ENCODE measurements around the gene SUDS3.
A peak's percentile ranks its signal among the peaks of the same experiment; 100 is the strongest.
"Not testable (repeated sequence)": the region's sequence is repeated elsewhere in the genome, so short reads cannot be mapped to it uniquely, and the experiment has no call there.

Gene SUDS3

GRCh38 chr12:118398524-118398923, 22.2 kb downstream of the SUDS3 start:
- no peak for DNase-seq (ENCODE audit: low read depth)

- no peak for DNase-seq (ENCODE audit: low read depth)
Observed at GRCh38 chr12:118398940-118399339, 22.6 kb downstream of the SUDS3 start.

- DNase-seq (ENCODE audit: low read depth) = peak; percentile 75
Observed at GRCh38 chr12:118402251-118402650, 25.9 kb downstream of the SUDS3 start.

- peak; percentile 48 for DNase-seq (ENCODE audit: low read depth)
Observed at GRCh38 chr12:118404876-118405521, 28.6 kb downstream of the SUDS3 start.

GRCh38 chr12:118408241-118408640, 31.9 kb downstream of the SUDS3 start:
- DNase-seq (ENCODE audit: low read depth) = not testable (repeated sequence)

GRCh38 chr12:118409834-118410233, 33.5 kb downstream of the SUDS3 start:
- no peak for DNase-seq (ENCODE audit: low read depth)

- DNase-seq (ENCODE audit: low read depth) = no peak
Observed at GRCh38 chr12:118417942-118418341, 41.6 kb downstream of the SUDS3 start.

- peak; percentile 20 for DNase-seq (ENCODE audit: low read depth)
Observed at GRCh38 chr12:118418385-118419057, 42.2 kb downstream of the SUDS3 start.

- DNase-seq (ENCODE audit: low read depth) = no peak
Observed at GRCh38 chr12:118420673-118421072, 44.3 kb downstream of the SUDS3 start.

GRCh38 chr12:118424884-118425283, 48.5 kb downstream of the SUDS3 start:
- no peak for DNase-seq (ENCODE audit: low read depth)

GRCh38 chr12:118425364-118425763, 49.0 kb downstream of the SUDS3 start:
- no peak for DNase-seq (ENCODE audit: low read depth)

- no peak for DNase-seq (ENCODE audit: low read depth)
Observed at GRCh38 chr12:118427819-118428218, 51.5 kb downstream of the SUDS3 start.

GRCh38 chr12:118428643-118429042, 52.3 kb downstream of the SUDS3 start:
- no peak for DNase-seq (ENCODE audit: low read depth)

GRCh38 chr12:118429688-118430383, 53.5 kb downstream of the SUDS3 start:
- no peak for DNase-seq (ENCODE audit: low read depth)

GRCh38 chr12:118430516-118430915, 54.2 kb downstream of the SUDS3 start:
- no peak for DNase-seq (ENCODE audit: low read depth)

- DNase-seq (ENCODE audit: low read depth) = no peak
Observed at GRCh38 chr12:118432812-118433545, 56.6 kb downstream of the SUDS3 start.

GRCh38 chr12:118436002-118436730, 59.8 kb downstream of the SUDS3 start:
- no peak for DNase-seq (ENCODE audit: low read depth)

- no peak for DNase-seq (ENCODE audit: low read depth)
Observed at GRCh38 chr12:118436986-118437385, 60.6 kb downstream of the SUDS3 start.

- no peak for DNase-seq (ENCODE audit: low read depth)
Observed at GRCh38 chr12:118439068-118439467, 62.7 kb downstream of the SUDS3 start.

GRCh38 chr12:118446247-118446646, 69.9 kb downstream of the SUDS3 start:
- no peak for DNase-seq (ENCODE audit: low read depth)

GRCh38 chr12:118447181-118447580, 70.8 kb downstream of the SUDS3 start:
- DNase-seq (ENCODE audit: low read depth) = no peak

- no peak for DNase-seq (ENCODE audit: low read depth)
Observed at GRCh38 chr12:118448341-118448740, 72.0 kb downstream of the SUDS3 start.
